ENCODE measurements around the gene DHX57. TPM values are rescaled to one million over a fixed set of nuclear protein-coding genes. Genes with fewer than 3 reads are reported as not detected.

DHX57 gene
- total RNA-seq, 1 experiment from 2014 or later: 27.5 TPM

DNA sequence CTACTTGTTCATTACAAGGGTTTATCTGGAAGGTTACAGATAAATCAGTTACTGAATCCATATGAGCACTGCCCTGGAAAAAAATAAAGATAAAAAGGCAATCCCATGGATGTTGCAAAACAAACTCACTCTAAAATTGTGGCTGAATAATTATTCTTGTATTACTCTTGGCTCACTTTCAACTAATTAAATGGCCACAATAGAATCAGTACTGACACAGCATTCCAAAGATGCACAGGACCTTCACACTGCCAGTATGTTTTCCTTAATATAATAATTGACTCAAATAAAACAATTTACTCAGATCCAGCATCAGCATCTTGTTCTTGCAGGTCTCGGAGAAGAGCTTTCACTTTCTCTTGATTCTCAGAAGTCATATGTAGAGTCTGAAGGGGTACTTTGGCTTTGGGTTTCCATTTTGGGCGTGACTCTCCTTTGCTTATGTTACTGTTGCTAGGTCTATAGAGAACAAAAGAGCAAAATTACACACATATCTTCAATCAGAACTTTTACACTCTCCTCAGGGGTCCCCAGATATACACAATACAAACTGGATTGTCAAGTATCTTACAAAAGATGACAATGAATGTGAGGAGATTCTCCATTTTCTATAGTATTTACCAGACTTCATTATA lies 12.6 kb downstream of the DHX57 start:
- Histone ChIP-seq H3K4ac (ENCODE audit: low read depth, low read length) (no peak overlapping the region), H3K14ac (ENCODE audit: insufficient read depth, low read length) (no peak overlapping the region), H2BK15ac (ENCODE audit: low read depth, low read length) (no peak overlapping the region), H3T11ph (ENCODE audit: low read length) (no peak overlapping the region), H2BK12ac (ENCODE audit: insufficient read length, low read depth, low read length) (no peak overlapping the region), H3K9ac (ENCODE audit: extremely low read depth, insufficient read length, low read length) (no peak overlapping the region), H3K79me1 (ENCODE audit: insufficient read depth, low read depth, low read length, poor library complexity, severe bottlenecking) (no peaks in the 10 kb centered on the region), H2BK5ac (ENCODE audit: insufficient read length, low read length) (no peak overlapping the region), H3K4me1 (ENCODE audit: insufficient read depth, low read length) (no peaks in the 10 kb centered on the region), H2AK5ac (ENCODE audit: insufficient read length, low read length) (no peak overlapping the region), H3K18ac (ENCODE audit: insufficient read length, low read depth, low read length) (no peak overlapping the region), H2AFZ (ENCODE audit: low read length) (no peak overlapping the region), H4K8ac (replicated peaks; ENCODE audit: insufficient read length, low read depth, low read length) (no peak overlapping the region), H3K4me2 (ENCODE audit: insufficient read depth, insufficient read length, low read length) (no peak overlapping the region), H2BK20ac (ENCODE audit: low read depth, low read length, poor library complexity, severe bottlenecking) (no peak overlapping the region), H3K23me2 (ENCODE audit: insufficient read length, low read depth, low read length, poor library complexity, severe bottlenecking) (no peaks in the 10 kb centered on the region), H4K5ac (ENCODE audit: insufficient read length, low read depth, low read length) (no peak overlapping the region), H3K9me3 (ENCODE audit: control insufficient read depth, low read depth, low read length) (no peaks in the 10 kb centered on the region), H3K56ac (ENCODE audit: insufficient read length, low read depth, low read length) (no peak overlapping the region), H3K79me2 (ENCODE audit: insufficient read depth, low read length) (no peaks in the 10 kb centered on the region), H3K27ac (ENCODE audit: insufficient read length, low read depth, low read length) (no peak overlapping the region), H3K27me3 (ENCODE audit: insufficient read depth, low read length) (no peaks in the 10 kb centered on the region), H4K20me1 (ENCODE audit: control insufficient read depth, insufficient read depth, insufficient read length) (no peaks in the 10 kb centered on the region), H3K23ac (ENCODE audit: insufficient read length, low read depth, low read length) (no peak overlapping the region), H2BK120ac (ENCODE audit: low read depth, low read length, poor library complexity, severe bottlenecking) (no peak overlapping the region), H4K91ac (ENCODE audit: insufficient read length, low read depth, low read length) (no peak overlapping the region)
- no CpG with 5 or more reads among the region's 2 CpGs for WGBS (ENCODE audit: extremely low coverage, insufficient read length, low lambda C conversion rate)
- no peak overlapping the region for H3K4me3 Mint-ChIP-seq
- no peaks in the 10 kb centered on the region for H3K4me1 Mint-ChIP-seq
- peaks cover 19 to 50% (median 50%) of the 10 kb centered on the region in 3 experiments; a peak in 6 of 7 replicates for H3K36me3 Mint-ChIP-seq (ENCODE audit: insufficient read depth in 1 of 3, low read depth in 3 of 3)
- no peaks in the 10 kb centered on the region for H3K9me3 Mint-ChIP-seq
- TF ChIP-seq, protein P1, sequence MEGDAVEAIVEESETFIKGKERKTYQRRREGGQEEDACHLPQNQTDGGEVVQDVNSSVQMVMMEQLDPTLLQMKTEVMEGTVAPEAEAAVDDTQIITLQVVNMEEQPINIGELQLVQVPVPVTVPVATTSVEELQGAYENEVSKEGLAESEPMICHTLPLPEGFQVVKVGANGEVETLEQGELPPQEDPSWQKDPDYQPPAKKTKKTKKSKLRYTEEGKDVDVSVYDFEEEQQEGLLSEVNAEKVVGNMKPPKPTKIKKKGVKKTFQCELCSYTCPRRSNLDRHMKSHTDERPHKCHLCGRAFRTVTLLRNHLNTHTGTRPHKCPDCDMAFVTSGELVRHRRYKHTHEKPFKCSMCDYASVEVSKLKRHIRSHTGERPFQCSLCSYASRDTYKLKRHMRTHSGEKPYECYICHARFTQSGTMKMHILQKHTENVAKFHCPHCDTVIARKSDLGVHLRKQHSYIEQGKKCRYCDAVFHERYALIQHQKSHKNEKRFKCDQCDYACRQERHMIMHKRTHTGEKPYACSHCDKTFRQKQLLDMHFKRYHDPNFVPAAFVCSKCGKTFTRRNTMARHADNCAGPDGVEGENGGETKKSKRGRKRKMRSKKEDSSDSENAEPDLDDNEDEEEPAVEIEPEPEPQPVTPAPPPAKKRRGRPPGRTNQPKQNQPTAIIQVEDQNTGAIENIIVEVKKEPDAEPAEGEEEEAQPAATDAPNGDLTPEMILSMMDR (conservative IDR thresholded peaks at IDR 0.05): no peak
- no peaks in the 10 kb centered on the region for H3K27me3 Mint-ChIP-seq (ENCODE audit: low read depth)
- H3K27ac Mint-ChIP-seq: no peak overlapping the region
- DNase-seq: no peak

All from H9 (cell line).